Germinal center (tissue), 1 donor: ENCODE data around the gene IFRD1.
A peak's percentile ranks its signal among the peaks of the same experiment; 100 is the strongest.
"Not testable (repeated sequence)": the region's sequence is repeated elsewhere in the genome, so short reads cannot be mapped to it uniquely, and the experiment has no call there.

Experiments used
- DNase-seq: peaks from one replicate; pipeline ENCODE4 v3.0.0; 2012; ENCODE audit warnings: mixed read lengths, low spot score

IFRD1 gene

GRCh38 chr7:112442210-112442609, 8.1 kb upstream of the IFRD1 start:
- DNase-seq, result no peak

- no peak for DNase-seq
These were observed 5.8 kb upstream of the IFRD1 start for GRCh38 chr7:112444505-112444904.

GRCh38 chr7:112446431-112446830, 3.8 kb upstream of the IFRD1 start:
- DNase-seq, result no peak

- no peak for DNase-seq
These were observed 2.9 kb upstream of the IFRD1 start for GRCh38 chr7:112447406-112447805.

- no peak for DNase-seq
These were observed 1.9 kb upstream of the IFRD1 start for GRCh38 chr7:112448381-112448780.

GRCh38 chr7:112448891-112449290, 1.4 kb upstream of the IFRD1 start:
- DNase-seq, result no peak

- no peak for DNase-seq
These were observed 907 bp upstream of the IFRD1 start for GRCh38 chr7:112449353-112449752.

GRCh38 chr7:112450807-112451761, 824 bp downstream of the IFRD1 start:
- DNase-seq, result peak; percentile 89

- DNase-seq, result no peak
These were observed 2.0 kb downstream of the IFRD1 start for GRCh38 chr7:112452102-112452888.

- no peak for DNase-seq
These were observed 3.4 kb downstream of the IFRD1 start for GRCh38 chr7:112453505-112454171.

GRCh38 chr7:112454191-112454590, 3.9 kb downstream of the IFRD1 start:
- not testable (repeated sequence) for DNase-seq

GRCh38 chr7:112459645-112460044, 9.4 kb downstream of the IFRD1 start:
- no peak for DNase-seq

GRCh38 chr7:112462236-112462635, 12.0 kb downstream of the IFRD1 start:
- no peak for DNase-seq

GRCh38 chr7:112467867-112468266, 17.6 kb downstream of the IFRD1 start:
- no peak for DNase-seq

- no peak for DNase-seq
These were observed 19.9 kb downstream of the IFRD1 start for GRCh38 chr7:112470194-112470593.

- DNase-seq, result no peak
These were observed 26.3 kb downstream of the IFRD1 start for GRCh38 chr7:112476390-112477052.

- no peak for DNase-seq
These were observed 31.0 kb downstream of the IFRD1 start for GRCh38 chr7:112481121-112481736.

GRCh38 chr7:112481833-112482670, 31.8 kb downstream of the IFRD1 start:
- no peak for DNase-seq

- no peak for DNase-seq
These were observed 34.5 kb downstream of the IFRD1 start for GRCh38 chr7:112484671-112485167.

GRCh38 chr7:112485766-112486165, 35.5 kb downstream of the IFRD1 start:
- DNase-seq, result no peak
